ENCODE data around the gene FAM72A.
"Not testable (repeated sequence)": the region's sequence is repeated elsewhere in the genome, so short reads cannot be mapped to it uniquely, and the experiment has no call there.

DNA sequence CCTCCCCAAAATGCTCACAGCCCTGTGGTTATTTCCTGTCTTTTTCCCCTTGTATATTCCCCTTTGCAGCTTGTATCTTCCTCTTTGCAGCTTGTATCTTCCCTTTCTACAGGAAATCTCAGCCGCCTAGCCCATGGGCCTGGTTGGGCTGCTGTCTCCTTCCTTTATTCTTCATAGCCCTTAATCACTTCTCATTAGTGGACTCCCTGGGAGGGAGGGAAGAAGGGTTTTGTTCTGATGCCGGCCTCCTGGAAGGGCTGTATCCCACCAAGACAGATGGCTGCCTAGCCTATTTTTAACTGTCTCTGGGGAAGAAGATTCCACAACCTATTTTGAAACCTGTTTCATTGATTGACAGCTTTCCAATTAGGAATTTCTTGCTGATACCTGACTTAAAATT is 32.6 kb upstream of the FAM72A start:
- not testable (repeated sequence) for TF ChIP-seq MAX (IDR thresholded peaks at IDR 0.05); HNF4A (conservative IDR thresholded peaks at IDR 0.05); CTCF (IDR thresholded peaks at IDR 0.05; ENCODE audit: low read depth, low read length, missing input control); ATF3 (IDR thresholded peaks at IDR 0.05); EGR1 (IDR thresholded peaks at IDR 0.05; ENCODE audit: low read depth in 2 of 2); JUND (IDR thresholded peaks at IDR 0.05); GABPA (IDR thresholded peaks at IDR 0.05 in 1 of 2, conservative IDR thresholded peaks at IDR 0.05 in 1 of 2); TAF1 (conservative IDR thresholded peaks at IDR 0.05); RAD21 (IDR thresholded peaks at IDR 0.05); HNF4G (IDR thresholded peaks at IDR 0.05); SP1 (IDR thresholded peaks at IDR 0.05)
- TF ChIP-seq, protein P1, sequence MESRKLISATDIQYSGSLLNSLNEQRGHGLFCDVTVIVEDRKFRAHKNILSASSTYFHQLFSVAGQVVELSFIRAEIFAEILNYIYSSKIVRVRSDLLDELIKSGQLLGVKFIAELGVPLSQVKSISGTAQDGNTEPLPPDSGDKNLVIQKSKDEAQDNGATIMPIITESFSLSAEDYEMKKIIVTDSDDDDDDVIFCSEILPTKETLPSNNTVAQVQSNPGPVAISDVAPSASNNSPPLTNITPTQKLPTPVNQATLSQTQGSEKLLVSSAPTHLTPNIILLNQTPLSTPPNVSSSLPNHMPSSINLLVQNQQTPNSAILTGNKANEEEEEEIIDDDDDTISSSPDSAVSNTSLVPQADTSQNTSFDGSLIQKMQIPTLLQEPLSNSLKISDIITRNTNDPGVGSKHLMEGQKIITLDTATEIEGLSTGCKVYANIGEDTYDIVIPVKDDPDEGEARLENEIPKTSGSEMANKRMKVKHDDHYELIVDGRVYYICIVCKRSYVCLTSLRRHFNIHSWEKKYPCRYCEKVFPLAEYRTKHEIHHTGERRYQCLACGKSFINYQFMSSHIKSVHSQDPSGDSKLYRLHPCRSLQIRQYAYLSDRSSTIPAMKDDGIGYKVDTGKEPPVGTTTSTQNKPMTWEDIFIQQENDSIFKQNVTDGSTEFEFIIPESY (IDR thresholded peaks at IDR 0.05) = not testable (repeated sequence)

Measured in liver (tissue), 3 donors.